CD4-positive, CD25-positive, alpha-beta regulatory T cell (primary cell): Measurements from ENCODE around the gene TBP. TPM values are rescaled to one million over a fixed set of nuclear protein-coding genes. Genes with fewer than 3 reads are reported as not detected.

Experiments used
- ATAC-seq, 2 donors: fragments of 150-1000 bp; cut with Tn5 transposase; one replicate each; pipeline ENCODE4 v1.10.0; 2021; ENCODE audit warnings: low read depth in 2 of 2, moderate number of reproducible peaks in 2 of 2, moderate library complexity in 1 of 2
- DNase-seq, 3 donors: peaks; one replicate each; pipeline versions ENCODE4 v3.0.0 to v3.0.0-alpha.2; 2012 to 2022; ENCODE audit warnings: mixed read lengths in 1 of 3
- H3K27ac ChIP-seq: one replicate; pipeline ENCODE4 v1.7.0; 2013; ENCODE audit warnings: mild to moderate bottlenecking, low read length; ENCODE audit not compliant: insufficient read depth, poor library complexity, severe bottlenecking
- H3K27me3 ChIP-seq: one replicate; pipeline ENCODE4 v1.7.0; 2013; ENCODE audit warnings: low read length; ENCODE audit not compliant: control insufficient read depth, insufficient read depth
- H3K36me3 ChIP-seq: one replicate; pipeline ENCODE4 v1.7.0; 2013; ENCODE audit warnings: mild to moderate bottlenecking, low read length, moderate library complexity; ENCODE audit not compliant: control insufficient read depth, insufficient read depth
- H3K4me1 ChIP-seq: 2 replicates; pipeline ENCODE4 v1.7.0; 2013; ENCODE audit warnings: mild to moderate bottlenecking, low read length; ENCODE audit not compliant: insufficient read depth, control insufficient read depth, poor library complexity, severe bottlenecking
- H3K4me3 ChIP-seq: one replicate; pipeline ENCODE4 v1.7.0; 2013; ENCODE audit warnings: low read depth, mild to moderate bottlenecking, low read length, moderate library complexity
- H3K9me3 ChIP-seq, 2 experiments: 1 replicate in 1 of 2; 2 replicates in 1 of 2; pipeline ENCODE4 v1.7.0; 2013; ENCODE audit warnings: low read length in 2 of 2, mild to moderate bottlenecking in 1 of 2, moderate library complexity in 1 of 2; ENCODE audit not compliant: control insufficient read depth in 2 of 2
- H3K27ac Mint-ChIP-seq, 3 donors: one replicate each; pipeline ENCODE4 v1.8.0; 2020 to 2022; ENCODE audit warnings: mild to moderate bottlenecking in 3 of 3, mixed read lengths in 3 of 3, moderate library complexity in 2 of 3
- H3K27me3 Mint-ChIP-seq: one replicate; pipeline ENCODE4 v1.8.0; 2022; ENCODE audit warnings: mild to moderate bottlenecking, mixed read lengths
- H3K36me3 Mint-ChIP-seq: one replicate; pipeline ENCODE4 v1.8.0; 2020; ENCODE audit warnings: mixed read lengths
- H3K4me1 Mint-ChIP-seq, 4 donors: one replicate each; pipeline ENCODE4 v1.8.0; 2020 to 2022; ENCODE audit warnings: mixed read lengths in 4 of 4, mild to moderate bottlenecking in 1 of 4
- H3K4me3 Mint-ChIP-seq, 4 donors: one replicate each; pipeline ENCODE4 v1.8.0; 2020 to 2022; ENCODE audit warnings: mild to moderate bottlenecking in 4 of 4, mixed read lengths in 4 of 4, moderate library complexity in 3 of 4
- H3K9me3 Mint-ChIP-seq, 7 donors: one replicate each; pipeline ENCODE4 v1.8.0; 2020 to 2022; ENCODE audit warnings: mixed read lengths in 7 of 7, mild to moderate bottlenecking in 3 of 7, moderate library complexity in 2 of 7
- polyA plus RNA-seq, 4 donors: library from polyadenylated mRNA; unstranded; fragments of 300-500 nt; fragmentation: Illumina TruSeq; gene quantifications; one replicate each; pipeline ENCODE4 v1.2.3, GENCODE V29; 2021
- total RNA-seq: library from RNA; stranded (reverse); gene quantifications from one replicate; pipeline ENCODE4 v1.2.3, GENCODE V29; 2022

TBP gene
- total and polyA plus RNA-seq, 5 donors from 2014 or later: 15.6 to 25.5 (median 20.8) TPM

DNA sequence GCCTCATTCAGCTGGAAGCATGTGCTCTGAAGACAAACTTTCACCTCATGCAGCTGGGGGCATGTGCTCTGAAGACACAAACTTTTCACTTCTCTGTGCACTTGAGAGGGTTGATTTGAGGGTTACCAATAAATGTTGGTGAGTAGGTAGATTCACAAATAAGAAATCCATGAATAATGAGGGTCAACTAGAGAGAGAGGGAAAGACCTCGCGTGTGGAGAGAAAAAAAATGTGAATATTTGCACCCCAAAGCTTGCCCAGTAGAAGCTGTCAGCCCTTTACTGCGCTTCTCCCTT, 44.5 kb upstream of the TBP start:
- no peak overlapping the region for H3K4me3 Mint-ChIP-seq
- no peak for DNase-seq
- no peak overlapping the region for H3K27ac Mint-ChIP-seq
- no peak overlapping the region for H3K27ac ChIP-seq
- no peaks in the 10 kb centered on the region for H3K9me3 ChIP-seq
- ATAC-seq: no peak
- H3K4me1 Mint-ChIP-seq: no peaks in the 10 kb centered on the region
- no peaks in the 10 kb centered on the region for H3K36me3 Mint-ChIP-seq
- H3K4me3 ChIP-seq: no peak overlapping the region
- H3K4me1 ChIP-seq: no peaks in the 10 kb centered on the region
- no peaks in the 10 kb centered on the region for H3K36me3 ChIP-seq
- peaks cover 0 to 4% (median 0%) of the 10 kb centered on the region in 7 donors for H3K9me3 Mint-ChIP-seq
- H3K27me3 ChIP-seq: peaks cover 2% of the 10 kb centered on the region
- H3K27me3 Mint-ChIP-seq: peaks cover 16% of the 10 kb centered on the region

- Mint-ChIP-seq H3K36me3 (no peaks in the 10 kb centered on the region), H3K4me1 (no peaks in the 10 kb centered on the region), H3K9me3 (peaks cover 0 to 4% (median 0%) of the 10 kb centered on the region in 7 donors), H3K27me3 (peaks cover 20% of the 10 kb centered on the region), H3K27ac (no peak overlapping the region), H3K4me3 (no peak overlapping the region)
- ATAC-seq: no peak
- Histone ChIP-seq H3K27ac (no peak overlapping the region), H3K27me3 (peaks cover 2% of the 10 kb centered on the region), H3K36me3 (no peaks in the 10 kb centered on the region), H3K4me3 (no peak overlapping the region), H3K4me1 (no peaks in the 10 kb centered on the region), H3K9me3 (no peaks in the 10 kb centered on the region)
- no peak for DNase-seq
Measured at GRCh38 chr6:170510631-170511030, 43.5 kb upstream of the TBP start.

GRCh38 chr6:170512249-170512648, 41.9 kb upstream of the TBP start:
- no peak overlapping the region for H3K4me3 Mint-ChIP-seq
- no peak for ATAC-seq
- no peak overlapping the region for H3K27ac Mint-ChIP-seq

GRCh38 chr6:170514908-170515307, 39.3 kb upstream of the TBP start:
- ATAC-seq (no peak), DNase-seq (no peak)
- Histone ChIP-seq H3K36me3 (no peaks in the 10 kb centered on the region), H3K4me3 (no peak overlapping the region), H3K27me3 (peaks cover 2% of the 10 kb centered on the region), H3K9me3 (no peaks in the 10 kb centered on the region), H3K4me1 (peaks cover 3% of the 10 kb centered on the region), H3K27ac (no peak overlapping the region)
- Mint-ChIP-seq H3K36me3 (no peaks in the 10 kb centered on the region), H3K27ac (no peak overlapping the region), H3K27me3 (peaks cover 43% of the 10 kb centered on the region), H3K4me1 (peaks cover 0 to 4% (median under 1%) of the 10 kb centered on the region in 4 donors), H3K9me3 (peaks cover 0 to 4% (median 0%) of the 10 kb centered on the region in 7 donors), H3K4me3 (no peak overlapping the region)

More at GRCh38 chr6:170512249-170512648, 41.9 kb upstream of the TBP start:
- peaks cover 3% of the 10 kb centered on the region for H3K4me1 ChIP-seq
- H3K9me3 Mint-ChIP-seq: peaks cover 0 to 4% (median 0%) of the 10 kb centered on the region in 7 donors
- no peaks in the 10 kb centered on the region for H3K9me3 ChIP-seq
- DNase-seq: no peak
- H3K4me3 ChIP-seq: no peak overlapping the region
- peaks cover 21% of the 10 kb centered on the region for H3K27me3 Mint-ChIP-seq
- no peak overlapping the region for H3K27ac ChIP-seq
- H3K27me3 ChIP-seq: peaks cover 2% of the 10 kb centered on the region
- H3K36me3 Mint-ChIP-seq: no peaks in the 10 kb centered on the region
- no peaks in the 10 kb centered on the region for H3K36me3 ChIP-seq
- peaks cover 0 to 4% (median under 1%) of the 10 kb centered on the region in 4 donors for H3K4me1 Mint-ChIP-seq

DNA sequence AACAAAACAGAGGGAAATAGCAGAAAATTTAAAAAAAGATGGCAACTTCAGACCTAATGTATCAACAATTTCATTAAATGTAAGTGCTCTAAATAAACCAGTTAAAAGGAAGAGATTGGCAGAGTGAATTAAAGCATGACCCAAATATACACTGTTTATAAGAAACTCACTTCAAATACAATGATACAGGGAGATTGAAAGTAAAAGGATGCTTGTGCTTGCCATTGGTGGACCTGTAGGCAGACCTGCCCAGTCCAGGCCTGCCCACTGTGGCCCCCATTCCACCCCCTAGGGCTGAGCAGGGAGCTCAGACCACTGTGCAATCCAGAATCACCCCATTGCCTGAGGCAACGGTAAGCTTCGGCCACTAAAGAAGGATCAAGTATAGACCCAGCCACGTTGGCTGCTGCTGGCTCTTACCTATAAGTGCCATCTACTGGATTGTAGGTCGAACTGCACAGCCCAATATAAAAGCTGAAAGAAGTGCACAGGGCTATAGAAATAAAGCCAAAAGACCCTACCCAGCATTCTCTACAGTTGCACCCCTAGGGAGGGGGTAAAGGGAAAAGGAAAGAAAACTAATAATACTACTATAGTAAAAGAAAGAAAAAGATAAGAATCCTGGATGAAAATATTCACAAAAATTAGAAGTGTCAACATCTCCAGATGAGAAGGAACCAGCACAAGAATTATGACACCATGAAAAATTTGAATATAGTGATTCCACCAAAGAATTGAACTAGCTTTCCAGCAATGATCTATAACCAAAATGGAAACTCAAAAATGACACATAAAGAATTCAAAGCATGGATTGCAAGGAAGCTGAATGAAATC, 37.2 kb upstream of the TBP start:
- H3K36me3 Mint-ChIP-seq: no peaks in the 10 kb centered on the region
- Histone ChIP-seq H3K27me3 (peaks cover 2% of the 10 kb centered on the region), H3K4me3 (peak overlapping the region; percentile 33), H3K36me3 (no peaks in the 10 kb centered on the region), H3K4me1 (peaks cover 3% of the 10 kb centered on the region), H3K9me3 (no peaks in the 10 kb centered on the region), H3K27ac (no peak overlapping the region)
- DNase-seq (peak; percentile 6 to 66 (median 52)), ATAC-seq (peak; percentile 84 to 85)
- no peaks in the 10 kb centered on the region for H3K9me3 Mint-ChIP-seq
- peaks cover 0 to 4% (median under 1%) of the 10 kb centered on the region in 4 donors for H3K4me1 Mint-ChIP-seq
- no peak overlapping the region for H3K27ac Mint-ChIP-seq
- peaks cover 61% of the 10 kb centered on the region for H3K27me3 Mint-ChIP-seq
- H3K4me3 Mint-ChIP-seq: peak overlapping the region in 2 of 4 donors; percentile 53 to 61

DNA sequence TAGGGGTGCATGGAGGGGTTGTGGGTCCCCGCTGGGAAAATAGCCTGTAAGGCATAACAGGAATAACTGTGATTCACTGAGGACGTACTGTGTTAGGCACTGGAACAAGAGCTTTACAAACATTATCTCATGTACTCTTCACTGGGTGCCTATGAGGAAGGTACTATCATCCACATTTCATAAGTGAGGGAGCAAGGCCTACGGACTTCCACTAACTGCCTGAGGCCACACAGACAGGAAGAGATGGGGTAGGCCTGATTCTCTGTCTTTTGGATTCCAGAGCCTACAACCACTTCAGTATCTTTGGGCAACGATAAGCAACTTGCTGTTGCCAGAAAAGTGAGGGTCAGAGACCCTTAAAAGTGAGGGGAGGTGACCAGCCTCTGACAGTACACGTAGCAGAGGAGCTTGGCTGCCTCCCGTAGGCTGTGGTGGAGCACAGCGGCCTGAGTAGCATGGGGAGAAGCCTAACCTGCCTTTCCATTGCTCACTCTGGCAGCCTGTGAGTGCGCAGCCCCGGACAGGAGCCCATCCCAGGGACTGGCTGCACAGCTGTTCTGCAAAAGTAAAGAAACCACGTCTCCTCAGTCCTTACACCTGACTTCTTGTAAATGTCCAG, 31.5 kb upstream of the TBP start:
- Mint-ChIP-seq H3K27ac (no peak overlapping the region), H3K4me1 (no peaks in the 10 kb centered on the region), H3K4me3 (no peak overlapping the region), H3K27me3 (peaks cover 60% of the 10 kb centered on the region), H3K9me3 (no peaks in the 10 kb centered on the region), H3K36me3 (no peaks in the 10 kb centered on the region)
- ATAC-seq (no peak), DNase-seq (no peak)
- Histone ChIP-seq H3K27ac (no peak overlapping the region), H3K9me3 (no peaks in the 10 kb centered on the region), H3K4me1 (no peaks in the 10 kb centered on the region), H3K36me3 (no peaks in the 10 kb centered on the region), H3K4me3 (no peak overlapping the region), H3K27me3 (no peaks in the 10 kb centered on the region)

GRCh38 chr6:170523256-170524171, 30.7 kb upstream of the TBP start:
- no peak overlapping the region for H3K27ac ChIP-seq
- H3K4me3 ChIP-seq: no peak overlapping the region
- H3K36me3 ChIP-seq: no peaks in the 10 kb centered on the region
- ATAC-seq: no peak
- Mint-ChIP-seq H3K27ac (no peak overlapping the region), H3K27me3 (peaks cover 53% of the 10 kb centered on the region), H3K4me3 (no peak overlapping the region), H3K36me3 (no peaks in the 10 kb centered on the region), H3K9me3 (no peaks in the 10 kb centered on the region), H3K4me1 (no peaks in the 10 kb centered on the region)
- DNase-seq: no peak
- H3K27me3 ChIP-seq: no peaks in the 10 kb centered on the region
- H3K4me1 ChIP-seq: no peaks in the 10 kb centered on the region
- H3K9me3 ChIP-seq: no peaks in the 10 kb centered on the region
